Activated T-cell treated with anti-CD3 and anti-CD28 coated beads for 48 hours (primary cell): ENCODE data around the gene CTRB2.
"Not testable (repeated sequence)": the region's sequence is repeated elsewhere in the genome, so short reads cannot be mapped to it uniquely, and the experiment has no call there.

Source experiments
- DNase-seq: peaks from one replicate; pipeline ENCODE4 v3.0.0-alpha.2; 2020; ENCODE audit warnings: low read depth

Gene CTRB2

DNA sequence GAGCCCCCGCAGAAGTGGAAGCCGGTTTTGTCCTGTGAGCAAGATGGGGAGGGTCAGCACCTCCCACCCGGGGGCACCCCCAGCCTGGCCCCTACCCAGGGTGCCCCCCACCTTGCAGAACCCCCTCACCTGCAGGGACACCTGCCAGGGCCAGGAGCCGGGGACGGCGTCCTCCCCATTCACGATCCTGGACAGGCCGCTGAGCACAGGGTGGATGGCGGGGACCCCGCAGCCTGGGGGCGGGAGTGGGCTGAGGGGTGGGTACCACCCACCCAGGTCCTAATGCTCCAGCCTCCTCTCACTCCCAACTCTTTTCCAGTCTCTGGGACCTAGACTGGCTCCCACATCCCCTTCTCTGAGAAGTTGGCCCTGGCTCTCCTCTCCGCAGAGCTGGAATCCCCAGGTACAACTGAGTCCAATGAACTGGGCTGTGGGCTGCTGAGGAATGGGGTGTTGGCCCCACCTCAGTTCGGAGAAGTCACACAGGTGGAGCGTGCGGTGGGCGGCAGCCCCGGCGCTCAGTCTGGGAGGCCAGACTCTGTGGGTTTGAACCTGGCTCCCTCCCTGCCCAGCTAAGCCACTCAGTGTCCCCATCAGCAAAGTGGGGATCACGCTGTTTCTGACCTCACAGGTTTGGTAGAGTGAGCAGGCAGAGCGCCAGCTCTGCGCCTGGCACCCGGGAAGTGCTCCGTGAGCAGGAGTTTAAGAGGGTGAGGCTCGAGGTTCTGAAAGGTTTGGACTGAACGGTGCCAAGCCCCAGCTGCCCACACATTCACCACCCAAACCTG, 806 bp downstream of the CTRB2 start:
- DNase-seq, result not testable (repeated sequence)

GRCh38 chr16:75205438-75205837, 1.5 kb downstream of the CTRB2 start:
- not testable (repeated sequence) for DNase-seq

GRCh38 chr16:75204905-75205304, 2.1 kb downstream of the CTRB2 start:
- DNase-seq, result not testable (repeated sequence)

DNA sequence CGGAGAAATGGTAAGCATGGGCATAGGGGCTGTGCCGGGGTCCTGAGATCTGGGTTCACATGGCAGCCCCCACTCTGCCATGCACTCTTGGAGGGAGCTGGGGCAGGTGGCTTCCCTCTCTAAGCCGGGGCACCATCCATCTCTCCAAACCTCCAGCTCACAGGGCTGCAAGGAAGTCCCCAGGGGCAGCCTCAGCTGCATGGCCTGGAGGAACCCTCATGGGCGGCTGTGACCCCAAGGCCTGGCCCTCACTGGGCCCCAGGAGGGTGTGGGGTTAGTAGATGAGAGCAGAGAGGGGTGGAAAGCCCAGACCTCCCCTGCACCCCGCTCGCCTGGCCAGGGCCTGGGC, 2.6 kb downstream of the CTRB2 start:
- DNase-seq, result no peak

DNA sequence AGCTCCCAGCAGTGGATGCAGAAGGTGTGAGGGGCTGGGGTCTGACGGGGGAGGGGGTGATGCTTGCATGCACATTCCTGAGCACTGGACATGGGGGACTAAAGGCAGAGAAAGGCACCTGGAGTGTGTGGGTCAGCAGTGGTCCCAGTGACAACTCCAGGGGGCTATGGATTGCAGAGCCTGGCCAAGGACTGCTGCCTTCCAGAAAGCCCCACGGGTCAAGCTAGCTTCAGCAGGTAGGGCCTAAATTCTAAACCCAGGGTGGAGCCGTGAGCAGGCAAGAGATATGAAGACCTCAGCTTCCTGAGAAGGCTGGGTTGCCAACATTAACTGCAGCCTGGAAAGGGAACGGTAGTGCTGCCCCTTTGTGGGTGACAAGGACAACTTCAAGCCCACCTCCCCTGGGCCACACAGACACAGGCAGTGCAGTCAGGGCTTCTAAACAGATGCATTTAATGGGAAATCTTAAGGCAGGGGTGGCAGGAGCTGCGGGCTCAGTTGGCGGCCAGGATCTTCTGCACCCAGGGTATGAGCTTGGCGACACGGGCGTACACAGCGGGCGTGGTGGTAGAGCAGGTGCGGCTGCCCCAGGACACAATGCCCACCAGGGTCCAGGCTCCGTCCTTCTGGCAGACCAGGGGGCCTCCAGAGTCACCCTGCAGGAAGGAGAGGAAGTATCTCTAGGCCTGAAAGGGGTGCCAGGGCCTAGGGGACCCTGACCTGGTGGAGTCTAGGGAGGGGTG, 3.1 kb downstream of the CTRB2 start:
- DNase-seq, result no peak

DNA sequence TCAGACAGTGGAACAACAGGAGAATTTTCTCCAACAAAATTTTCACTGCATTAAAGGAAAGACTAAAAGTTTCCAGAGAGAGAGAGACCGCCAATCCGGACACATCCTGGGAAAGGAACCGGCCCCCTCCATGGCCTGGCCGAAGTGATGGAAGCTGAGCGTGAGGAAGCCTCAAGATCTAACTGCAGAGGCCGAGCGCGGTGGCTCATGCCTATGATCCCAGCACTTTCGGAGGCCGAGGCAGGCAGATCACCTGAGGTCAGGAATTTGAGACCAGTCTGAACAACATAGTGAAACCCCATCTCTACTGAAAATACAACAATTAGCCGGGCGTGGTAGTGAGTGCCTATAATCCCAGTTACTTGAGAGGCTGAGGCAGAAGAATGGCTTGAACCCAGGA, 3.9 kb downstream of the CTRB2 start:
- no peak for DNase-seq

- DNase-seq, result no peak
These were observed 4.8 kb downstream of the CTRB2 start for GRCh38 chr16:75202069-75202590.

GRCh38 chr16:75198135-75198600, 8.8 kb downstream of the CTRB2 start:
- no peak for DNase-seq

DNA sequence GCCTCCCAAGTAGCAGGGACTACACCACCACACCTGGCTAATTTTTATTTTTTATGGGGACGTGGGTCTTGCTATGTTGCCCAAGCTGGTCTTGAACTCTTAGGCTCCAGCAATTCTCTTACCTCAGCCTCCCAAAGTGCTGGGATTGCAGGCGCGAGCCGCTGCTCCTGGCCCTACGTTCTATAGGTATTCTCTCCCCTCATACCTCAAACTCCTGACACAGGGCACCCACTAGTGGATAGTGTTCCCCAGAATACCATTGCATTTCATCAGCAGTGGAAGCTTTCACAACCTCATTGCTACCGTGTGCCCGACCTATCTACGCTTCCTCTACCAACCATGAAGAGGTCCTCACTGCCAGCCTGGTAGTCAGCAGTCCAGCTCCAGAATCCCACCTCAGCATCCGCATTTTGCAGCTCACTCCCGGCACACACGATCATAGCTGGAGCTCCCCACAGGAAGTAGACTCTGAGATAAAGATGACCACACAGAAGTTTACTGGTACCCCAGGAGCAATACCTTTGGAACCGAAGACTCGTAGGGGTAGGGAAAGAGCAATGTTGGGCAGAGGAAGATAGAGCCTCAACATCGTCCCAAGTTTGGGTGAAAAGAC, 9.3 kb downstream of the CTRB2 start:
- no peak for DNase-seq

DNA sequence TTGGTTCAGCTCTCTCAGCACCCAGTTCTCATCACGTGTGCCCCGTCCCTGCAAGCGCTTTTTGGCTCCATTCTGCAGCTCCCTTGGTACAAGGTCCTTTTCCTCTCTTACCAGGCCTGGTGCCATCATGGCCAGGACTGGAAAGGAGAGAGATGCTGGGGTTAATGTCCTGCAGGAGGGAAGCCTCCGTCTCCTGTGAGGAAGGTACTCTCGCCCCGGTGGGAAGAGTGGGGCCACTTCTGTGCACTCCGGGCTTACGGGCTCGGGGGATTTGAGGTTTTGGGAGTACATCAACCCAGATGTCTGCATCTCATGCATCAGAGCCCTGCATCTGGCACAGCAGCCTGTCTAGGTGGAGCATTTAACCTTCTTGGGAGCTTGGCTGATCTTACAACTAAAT, 10.1 kb downstream of the CTRB2 start:
- DNase-seq, result no peak

DNA sequence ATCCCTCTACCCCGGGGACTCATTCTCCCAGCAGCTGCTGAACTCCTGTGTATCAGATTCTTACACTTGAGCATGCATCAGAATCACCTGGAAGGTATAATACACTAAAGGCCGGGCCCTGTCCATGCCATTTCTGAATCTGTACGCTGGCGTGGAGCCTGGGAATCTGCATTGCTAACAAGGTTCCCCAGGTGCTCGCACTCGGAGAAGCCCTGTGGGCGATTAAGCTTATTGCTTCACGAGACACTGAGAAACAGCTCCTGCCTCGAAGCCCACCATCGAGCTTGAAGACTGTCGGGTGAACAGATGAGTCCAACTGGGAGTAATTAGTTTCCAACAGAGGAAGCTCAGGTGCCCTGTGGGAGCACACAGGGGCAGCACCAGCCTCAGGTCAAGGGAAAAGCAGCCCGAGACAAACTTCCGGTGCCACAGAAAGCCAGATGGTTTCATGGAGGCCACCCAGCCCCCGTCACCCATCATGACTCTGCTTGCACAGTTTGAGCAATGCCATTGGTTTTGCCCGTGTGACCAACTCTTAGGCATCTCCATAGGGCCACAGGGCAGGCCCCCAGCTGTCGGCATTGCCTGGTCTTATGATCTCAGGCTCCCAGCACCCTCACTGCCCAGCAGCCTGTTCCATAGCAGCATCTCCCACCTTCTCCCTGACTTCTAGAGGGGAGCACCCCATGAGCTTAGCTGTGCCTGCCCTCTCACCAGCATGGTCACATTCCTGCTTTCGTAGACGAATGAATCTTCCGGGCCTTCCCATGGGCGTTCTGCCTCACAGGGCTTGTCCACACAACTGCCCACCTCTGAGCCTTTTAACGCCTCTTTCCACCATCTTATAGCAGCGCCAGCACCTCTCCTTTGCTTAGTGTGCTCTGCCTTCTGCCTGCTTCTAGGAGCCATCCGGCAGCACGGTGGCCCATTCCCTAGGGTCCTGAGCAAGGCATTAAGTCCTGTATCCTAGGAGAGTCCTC, 10.9 kb downstream of the CTRB2 start:
- DNase-seq, result no peak

- no peak for DNase-seq
These were observed 13.1 kb downstream of the CTRB2 start for GRCh38 chr16:75193730-75194444.

DNA sequence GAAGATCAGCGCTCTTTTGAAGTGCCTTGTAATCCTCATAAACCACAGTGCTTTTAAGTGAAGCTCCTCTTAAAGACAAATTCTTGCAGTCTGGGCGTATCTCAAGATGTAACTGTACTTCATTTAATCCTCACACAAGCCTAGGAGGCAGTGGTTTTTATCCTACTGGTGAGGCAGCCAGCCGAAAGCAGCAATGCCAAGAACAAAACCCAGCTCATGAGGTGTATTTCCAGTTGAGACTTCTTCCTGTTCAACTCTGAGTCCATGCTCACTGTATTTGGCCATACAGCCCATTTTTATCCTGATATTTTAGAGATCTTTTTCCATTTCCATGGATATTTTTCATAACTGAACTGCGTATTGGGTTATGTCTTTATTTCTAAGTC, 13.7 kb downstream of the CTRB2 start:
- DNase-seq, result no peak

DNA sequence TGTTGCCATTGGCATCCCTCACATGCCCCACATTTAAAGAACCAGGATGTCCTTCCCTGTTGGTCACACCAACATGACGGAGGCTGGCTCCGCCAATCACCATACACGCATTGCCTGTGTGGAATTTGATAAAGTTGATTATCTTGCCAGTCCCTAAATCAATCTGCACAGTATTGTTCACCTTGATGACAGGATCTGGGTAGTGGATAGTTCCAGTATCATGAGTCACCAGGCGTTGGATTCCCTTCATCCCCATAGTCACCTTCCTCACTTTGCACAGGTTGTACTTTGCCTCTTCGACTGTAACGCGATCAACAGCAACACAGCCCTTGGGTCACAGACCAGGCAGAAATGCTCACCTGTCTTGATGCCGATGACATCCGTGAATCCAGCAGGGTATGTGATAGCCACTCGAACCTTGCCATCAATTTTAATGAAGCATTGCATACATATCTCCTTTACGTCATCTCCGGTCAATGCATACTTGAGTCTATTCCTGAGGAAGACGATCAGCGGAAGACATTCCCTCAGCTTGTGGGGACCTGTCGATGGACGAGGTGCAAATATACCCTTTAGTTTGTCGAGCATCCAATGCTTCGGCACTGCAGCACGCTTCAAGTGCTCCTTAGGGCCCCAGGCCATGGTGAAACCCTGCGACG, 14.2 kb downstream of the CTRB2 start:
- no peak for DNase-seq

DNA sequence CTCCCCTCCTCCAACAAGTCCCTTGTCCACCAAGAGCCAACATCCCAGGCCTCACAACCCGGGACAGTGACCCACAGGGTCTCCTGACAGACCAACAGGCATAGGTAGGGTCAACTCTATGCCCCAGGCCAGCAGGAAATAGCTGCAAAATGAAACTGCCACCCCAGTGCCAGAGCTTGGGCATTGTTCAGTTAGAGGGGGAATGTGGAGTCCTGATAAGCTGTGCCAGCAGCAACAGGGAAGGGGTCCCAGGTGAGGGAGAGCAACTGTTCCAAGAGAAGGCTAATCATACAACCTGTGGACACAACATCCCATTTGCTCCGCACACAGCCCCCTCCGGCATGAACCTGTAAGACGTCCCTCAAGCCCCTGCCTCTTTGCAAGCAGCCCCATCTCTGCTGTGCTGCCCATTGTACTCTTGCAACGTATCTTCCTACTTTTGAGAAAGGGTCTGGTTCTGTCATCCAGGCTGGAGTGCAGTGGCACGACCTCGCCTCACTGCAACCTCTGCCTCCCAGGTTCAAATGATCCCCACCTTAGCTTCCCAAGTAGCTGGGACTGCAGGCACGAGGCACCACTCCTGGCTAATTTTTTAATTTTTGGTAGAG, 17.2 kb downstream of the CTRB2 start:
- DNase-seq, result no peak

DNA sequence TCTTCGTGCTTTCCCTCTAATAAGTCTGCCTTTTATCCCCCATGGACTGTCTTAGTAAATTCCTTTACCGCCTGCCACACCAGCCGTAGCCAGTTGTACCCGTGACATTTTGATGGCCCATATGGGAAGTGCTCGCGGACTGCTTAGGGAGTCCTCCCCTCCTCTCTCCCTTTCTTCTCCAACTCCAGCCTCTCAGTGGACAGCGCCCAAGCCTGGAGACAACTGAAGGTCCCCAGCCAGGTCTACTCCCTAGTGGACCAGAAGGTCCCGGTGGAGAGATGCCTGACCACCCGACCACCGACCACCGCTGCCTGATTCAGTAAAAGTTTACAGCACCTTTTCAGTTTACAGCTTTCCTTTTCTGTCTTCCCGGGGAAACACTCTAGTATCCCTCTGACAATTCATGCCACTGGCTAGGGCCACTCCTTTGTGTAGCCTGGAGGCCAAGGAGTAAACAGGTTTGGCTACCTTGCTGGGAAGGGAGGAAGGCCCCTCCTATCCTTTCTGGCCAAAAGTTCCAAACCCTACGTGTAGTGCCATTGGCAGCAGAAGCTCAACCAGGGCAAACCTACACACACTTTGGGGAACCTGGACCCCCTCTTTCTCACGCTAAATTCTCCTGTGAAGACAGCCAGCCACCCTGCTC, 18.0 kb downstream of the CTRB2 start:
- DNase-seq, result no peak

- no peak for DNase-seq
These were observed 25.3 kb downstream of the CTRB2 start for GRCh38 chr16:75181630-75182029.

GRCh38 chr16:75179208-75179607, 27.8 kb downstream of the CTRB2 start:
- no peak for DNase-seq

DNA sequence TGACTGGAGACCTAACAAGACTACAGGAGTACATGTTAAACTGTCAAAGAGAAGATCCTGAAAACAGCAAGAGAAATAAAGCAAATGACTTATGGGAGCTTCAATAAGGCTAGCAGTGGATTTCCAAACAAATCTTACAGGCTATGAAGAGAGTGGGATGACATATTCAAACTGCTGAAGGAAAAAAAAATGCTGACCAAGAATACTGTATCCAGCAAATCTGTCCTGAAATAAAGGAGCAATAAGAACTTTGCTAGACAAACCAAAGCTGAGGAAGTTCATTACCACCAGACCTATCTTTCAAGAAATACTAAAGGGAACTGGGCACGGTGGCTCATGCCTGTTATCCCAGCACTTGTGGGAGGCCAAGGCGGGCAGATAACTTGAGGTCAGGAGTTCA, 30.0 kb downstream of the CTRB2 start:
- no peak for DNase-seq

- no peak for DNase-seq
These were observed 31.9 kb downstream of the CTRB2 start for GRCh38 chr16:75175074-75175473.
